H9 (cell line): ENCODE results near the gene MIS18BP1. TPM values are rescaled to one million over a fixed set of nuclear protein-coding genes. Genes with fewer than 3 reads are reported as not detected.

Source experiments
- DNase-seq: peaks from one replicate; pipeline ENCODE4 v3.0.0-alpha.2; 2017
- H2AFZ ChIP-seq: one replicate; pipeline ENCODE4 v1.6.1; 2013; ENCODE audit warnings: mild to moderate bottlenecking, low read length, control low read depth, moderate library complexity
- H2AK5ac ChIP-seq: 2 replicates; pipeline ENCODE4 v1.6.1; 2013; ENCODE audit warnings: low read length, control low read depth, mixed read lengths; ENCODE audit not compliant: insufficient read length
- H2BK120ac ChIP-seq: one replicate; pipeline ENCODE4 v1.6.1; 2013; ENCODE audit warnings: low read depth, mild to moderate bottlenecking, low read length, control low read depth, inconsistent platforms; ENCODE audit not compliant: poor library complexity, severe bottlenecking
- H2BK12ac ChIP-seq: 2 replicates; pipeline ENCODE4 v1.6.1; 2013; ENCODE audit warnings: low read length, control low read depth, mixed read lengths, low read depth; ENCODE audit not compliant: insufficient read length
- H2BK15ac ChIP-seq: 2 replicates; pipeline ENCODE4 v1.6.1; 2013; ENCODE audit warnings: low read depth, low read length, control low read depth
- H2BK20ac ChIP-seq: one replicate; pipeline ENCODE4 v1.6.1; 2013; ENCODE audit warnings: low read depth, mild to moderate bottlenecking, low read length, control low read depth, inconsistent platforms; ENCODE audit not compliant: poor library complexity, severe bottlenecking
- H2BK5ac ChIP-seq: 2 replicates; pipeline ENCODE4 v1.6.1; 2013; ENCODE audit warnings: low read length, control low read depth, mixed read lengths; ENCODE audit not compliant: insufficient read length
- H3K14ac ChIP-seq: 2 replicates; pipeline ENCODE4 v1.6.1; 2013; ENCODE audit warnings: low read length, control low read depth; ENCODE audit not compliant: insufficient read depth
- H3K18ac ChIP-seq: 2 replicates; pipeline ENCODE4 v1.6.1; 2013; ENCODE audit warnings: low read depth, mild to moderate bottlenecking, mixed read lengths, low read length, control low read depth; ENCODE audit not compliant: insufficient read length
- H3K23ac ChIP-seq: 2 replicates; pipeline ENCODE4 v1.6.1; 2013; ENCODE audit warnings: low read length, control low read depth, mixed read lengths, low read depth; ENCODE audit not compliant: insufficient read length
- H3K23me2 ChIP-seq: 2 replicates; pipeline ENCODE4 v1.6.1; 2013; ENCODE audit warnings: low read depth, mild to moderate bottlenecking, mixed read lengths, low read length, control low read depth; ENCODE audit not compliant: insufficient read length, poor library complexity, severe bottlenecking
- H3K27ac ChIP-seq: 2 replicates; pipeline ENCODE4 v1.5.1; 2013; ENCODE audit warnings: low read length, control low read depth, mixed read lengths, low read depth; ENCODE audit not compliant: insufficient read length
- H3K27me3 ChIP-seq: 2 replicates; pipeline ENCODE4 v1.6.1; 2013; ENCODE audit warnings: low read length, control low read depth, inconsistent platforms; ENCODE audit not compliant: insufficient read depth
- H3K4ac ChIP-seq: 2 replicates; pipeline ENCODE4 v1.6.1; 2013; ENCODE audit warnings: low read depth, mild to moderate bottlenecking, control low read depth, inconsistent platforms, low read length, moderate library complexity
- H3K4me1 ChIP-seq: 2 replicates; pipeline ENCODE4 v1.6.1; 2013; ENCODE audit warnings: low read length, control low read depth, inconsistent platforms; ENCODE audit not compliant: insufficient read depth
- H3K4me2 ChIP-seq: 2 replicates; pipeline ENCODE4 v1.6.1; 2013; ENCODE audit warnings: low read length, control low read depth, mixed read lengths; ENCODE audit not compliant: insufficient read length, insufficient read depth
- H3K56ac ChIP-seq: 2 replicates; pipeline ENCODE4 v1.6.1; 2013; ENCODE audit warnings: low read depth, mild to moderate bottlenecking, mixed read lengths, low read length, control low read depth; ENCODE audit not compliant: insufficient read length
- H3K79me1 ChIP-seq: 2 replicates; pipeline ENCODE4 v1.6.1; 2013; ENCODE audit warnings: low read depth, mild to moderate bottlenecking, moderate library complexity, low read length, control low read depth, inconsistent platforms; ENCODE audit not compliant: insufficient read depth, poor library complexity, severe bottlenecking
- H3K79me2 ChIP-seq: 2 replicates; pipeline ENCODE4 v1.6.1; 2013; ENCODE audit warnings: low read length, control low read depth, inconsistent platforms; ENCODE audit not compliant: insufficient read depth
- H3K9ac ChIP-seq: 2 replicates; pipeline ENCODE4 v1.6.1; 2013; ENCODE audit warnings: low read length, control low read depth, mixed read lengths; ENCODE audit not compliant: insufficient read length; ENCODE audit errors: extremely low read depth
- H3K9me3 ChIP-seq: one replicate; pipeline ENCODE4 v1.6.1; 2013; ENCODE audit warnings: low read depth, low read length, inconsistent platforms; ENCODE audit not compliant: control insufficient read depth
- H3T11ph ChIP-seq: one replicate; pipeline ENCODE4 v1.6.1; 2013; ENCODE audit warnings: mild to moderate bottlenecking, low read length, control low read depth, inconsistent platforms
- H4K20me1 ChIP-seq: one replicate; pipeline ENCODE4 v1.6.1; 2013; ENCODE audit not compliant: control insufficient read depth, insufficient read length, insufficient read depth
- H4K5ac ChIP-seq: 2 replicates; pipeline ENCODE4 v1.6.1; 2013; ENCODE audit warnings: low read depth, mild to moderate bottlenecking, mixed read lengths, low read length, control low read depth; ENCODE audit not compliant: insufficient read length
- H4K8ac ChIP-seq: replicated peaks from 2 replicates; pipeline ENCODE4 v1.6.1; 2013; ENCODE audit warnings: low read length, control low read depth, mixed read lengths, low read depth; ENCODE audit not compliant: insufficient read length
- H4K91ac ChIP-seq: 2 replicates; pipeline ENCODE4 v1.6.1; 2013; ENCODE audit warnings: low read depth, mild to moderate bottlenecking, moderate library complexity, mixed read lengths, low read length, control low read depth; ENCODE audit not compliant: insufficient read length
- H3K27ac Mint-ChIP-seq, 3 experiments: 2 replicates in 2 of 3; 3 replicates in 1 of 3; pipeline ENCODE4 v1.8.0; 2020 to 2021; ENCODE audit warnings: mixed read lengths in 3 of 3, mild to moderate bottlenecking in 1 of 3, moderate library complexity in 1 of 3
- H3K27me3 Mint-ChIP-seq: 2 replicates; pipeline ENCODE4 v1.8.0; 2021; ENCODE audit warnings: low read depth, mild to moderate bottlenecking, moderate library complexity, mixed read lengths
- H3K36me3 Mint-ChIP-seq, 3 experiments: 2 replicates in 2 of 3; 3 replicates in 1 of 3; pipeline ENCODE4 v1.8.0; 2020 to 2021; ENCODE audit warnings: low read depth in 3 of 3, mixed read lengths in 3 of 3; ENCODE audit not compliant: insufficient read depth in 1 of 3
- H3K4me1 Mint-ChIP-seq, 2 experiments: 2 replicates each; pipeline ENCODE4 v1.8.0; 2020; ENCODE audit warnings: mixed read lengths in 2 of 2
- H3K4me3 Mint-ChIP-seq, 2 experiments: 2 replicates in 1 of 2; 3 replicates in 1 of 2; pipeline ENCODE4 v1.8.0; 2020 to 2021; ENCODE audit warnings: mild to moderate bottlenecking in 2 of 2, mixed read lengths in 2 of 2, moderate library complexity in 1 of 2
- H3K9me3 Mint-ChIP-seq, 2 experiments: 2 replicates in 1 of 2; 3 replicates in 1 of 2; pipeline ENCODE4 v1.8.0; 2020; ENCODE audit warnings: mild to moderate bottlenecking in 2 of 2, mixed read lengths in 2 of 2, moderate library complexity in 1 of 2
- CTCF ChIP-seq: fragments of 200-600 bp; sonication (generic); conservative IDR thresholded peaks from 3 replicates; pipeline ENCODE4 v1.8.0; 2021; ENCODE audit warnings: antibody characterized with exemption, mild to moderate bottlenecking
- WGBS: extraction: QIAGEN DNeasy Blood & Tissue Kit; methylation state at CpG from one replicate; pipeline ENCODE4 v1.1.7; 2013; ENCODE audit warnings: missing lambda C conversion rate, low lambda C conversion rate, mixed read lengths; ENCODE audit not compliant: insufficient read length; ENCODE audit errors: extremely low coverage; 5-methylcytosine and 5-hydroxymethylcytosine counted together
- total RNA-seq: library from RNA; stranded (reverse); gene quantifications from 2 replicates; pipeline ENCODE4 v1.2.1, GENCODE V29; 2021

Gene MIS18BP1
- total RNA-seq, 1 experiment from 2014 or later = 60.6 TPM

GRCh38 chr14:45185100-45185814, 67.7 kb downstream of the MIS18BP1 start:
- WGBS = no CpG with 5 or more reads among the region's 2 CpGs
- Histone ChIP-seq H3T11ph (no peak overlapping the region), H3K4me2 (no peak overlapping the region), H4K5ac (no peak overlapping the region), H3K23me2 (peaks cover 2% of the 10 kb centered on the region), H3K9ac (no peak overlapping the region), H3K27ac (no peak overlapping the region), H2BK15ac (no peak overlapping the region), H2BK12ac (no peak overlapping the region), H3K23ac (no peak overlapping the region), H3K18ac (no peak overlapping the region), H3K79me2 (no peaks in the 10 kb centered on the region), H4K91ac (no peak overlapping the region), H4K8ac (no peak overlapping the region), H3K4me1 (no peaks in the 10 kb centered on the region), H3K79me1 (no peaks in the 10 kb centered on the region), H2BK20ac (no peak overlapping the region), H3K4ac (no peak overlapping the region), H2BK120ac (no peak overlapping the region), H3K9me3 (no peaks in the 10 kb centered on the region), H3K56ac (no peak overlapping the region), H4K20me1 (no peaks in the 10 kb centered on the region), H2BK5ac (no peak overlapping the region), H3K27me3 (no peaks in the 10 kb centered on the region), H3K14ac (no peak overlapping the region), H2AK5ac (no peak overlapping the region), H2AFZ (no peak overlapping the region)
- Mint-ChIP-seq H3K9me3 (no peaks in the 10 kb centered on the region), H3K27me3 (no peaks in the 10 kb centered on the region), H3K36me3 (peaks cover 5 to 20% (median 9%) of the 10 kb centered on the region in 3 experiments; a peak in 5 of 7 replicates), H3K27ac (no peak overlapping the region), H3K4me3 (no peak overlapping the region), H3K4me1 (peaks cover 3 to 10% of the 10 kb centered on the region in 2 experiments; a peak in 3 of 4 replicates)
- TF ChIP-seq CTCF = no peak
- DNase-seq = no peak
